ENCODE results near the gene ENPP6.

GRCh38 chr4:184205243-184205642, 12.4 kb downstream of the ENPP6 start:
- TF ChIP-seq CTCF (conservative IDR thresholded peaks at IDR 0.05; ENCODE audit: low read depth, low read length) (no peak), EZH2 (IDR thresholded peaks at IDR 0.05; ENCODE audit: borderline replicate concordance, low read depth, low read length, poor library complexity, severe bottlenecking) (no peak)
